Activated naive CD8-positive, alpha-beta T cell treated with anti-CD3 and anti-CD28 coated beads, Interleukin-2, amount 10 ng/mL, durations not matched to agents 7 days and 5 days (primary cell): ENCODE results near the gene TRPM2. TPM values are rescaled to one million over a fixed set of nuclear protein-coding genes. Genes with fewer than 3 reads are reported as not detected.
"Not testable (repeated sequence)": the region's sequence is repeated elsewhere in the genome, so short reads cannot be mapped to it uniquely, and the experiment has no call there.

Source experiments
- ATAC-seq: fragments of 150-1000 bp; cut with Tn5 transposase; one replicate; pipeline ENCODE4 v1.10.0; 2021; ENCODE audit warnings: low read depth, moderate library complexity
- POLR2A ChIA-PET: fragments of 350-600 bp; sonication (Branson Sonifier 250); formaldehyde crosslinking; loops from one replicate; lab custom pipeline; 2021; ENCODE audit warnings: antibody characterized with exemption; lab: Charles Lee
- DNase-seq: peaks from one replicate; pipeline ENCODE4 v3.0.0; 2021
- H3K27ac Mint-ChIP-seq: one replicate; pipeline ENCODE4 v1.8.0; 2022; ENCODE audit warnings: mild to moderate bottlenecking, mixed read lengths
- H3K27me3 Mint-ChIP-seq: one replicate; pipeline ENCODE4 v1.8.0; 2022; ENCODE audit warnings: mild to moderate bottlenecking, moderate library complexity, mixed read lengths
- H3K36me3 Mint-ChIP-seq: one replicate; pipeline ENCODE4 v1.8.0; 2021; ENCODE audit warnings: mild to moderate bottlenecking, mixed read lengths
- H3K4me1 Mint-ChIP-seq: one replicate; pipeline ENCODE4 v1.8.0; 2021; ENCODE audit warnings: mixed read lengths
- H3K4me3 Mint-ChIP-seq: one replicate; pipeline ENCODE4 v1.8.0; 2022; ENCODE audit warnings: mild to moderate bottlenecking, moderate library complexity, mixed read lengths
- H3K9me3 Mint-ChIP-seq: one replicate; pipeline ENCODE4 v1.8.0; 2021; ENCODE audit warnings: mixed read lengths
- total RNA-seq, 2 experiments: library from RNA; stranded (reverse); gene quantifications; one replicate each; pipeline ENCODE4 v1.2.3, GENCODE V29; 2021

Gene TRPM2
- total RNA-seq, 2 experiments from 2014 or later, result 29.6 to 31.1 TPM

- Mint-ChIP-seq H3K27ac (no peak overlapping the region), H3K4me1 (peaks cover 26% of the 10 kb centered on the region), H3K36me3 (peaks cover 60% of the 10 kb centered on the region), H3K27me3 (no peaks in the 10 kb centered on the region), H3K4me3 (no peak overlapping the region), H3K9me3 (peaks cover 15% of the 10 kb centered on the region)
- DNase-seq (no peak), ATAC-seq (no peak)
- POLR2A ChIA-PET, result no interaction called here
These were observed 6.0 kb downstream of the TRPM2 start for GRCh38 chr21:44359396-44359795.

GRCh38 chr21:44360159-44360558 is 6.7 kb downstream of the TRPM2 start:
- ATAC-seq, result no peak
- DNase-seq, result no peak
- Mint-ChIP-seq H3K36me3 (peaks cover 57% of the 10 kb centered on the region), H3K4me3 (no peak overlapping the region), H3K9me3 (peaks cover 15% of the 10 kb centered on the region), H3K4me1 (peaks cover 21% of the 10 kb centered on the region), H3K27ac (no peak overlapping the region), H3K27me3 (no peaks in the 10 kb centered on the region)
- POLR2A ChIA-PET, result interaction anchor here (1.5 kb wide), 1 partner anchor 12 kb away, joined by 5 read pairs; no protein-coding TSS in a partner anchor

GRCh38 chr21:44361903-44362302 is 8.5 kb downstream of the TRPM2 start:
- not testable (repeated sequence) for H3K27ac Mint-ChIP-seq, ATAC-seq, H3K27me3 Mint-ChIP-seq, H3K4me1 Mint-ChIP-seq, DNase-seq, H3K4me3 Mint-ChIP-seq
- POLR2A ChIA-PET, result interaction anchor here (0.7 to 0.9 kb wide), 2 partner anchors 8 to 68 kb away, joined by 3 to 8 read pairs; partner anchors contain the start of gene TRPM2
- Mint-ChIP-seq H3K36me3 (peaks cover 43% of the 10 kb centered on the region), H3K9me3 (peaks cover 15% of the 10 kb centered on the region)

GRCh38 chr21:44363278-44363677 is 9.9 kb downstream of the TRPM2 start:
- peaks cover 39% of the 10 kb centered on the region for H3K36me3 Mint-ChIP-seq
- ATAC-seq, result no peak
- POLR2A ChIA-PET, result interaction anchor here (1.4 kb wide), 1 partner anchor 92 kb away, joined by 4 read pairs; the partner anchor contains the start of gene LRRC3
- no peak overlapping the region for H3K27ac Mint-ChIP-seq
- peaks cover 6% of the 10 kb centered on the region for H3K4me1 Mint-ChIP-seq
- peaks cover 15% of the 10 kb centered on the region for H3K9me3 Mint-ChIP-seq
- no peak for DNase-seq
- no peaks in the 10 kb centered on the region for H3K27me3 Mint-ChIP-seq
- no peak overlapping the region for H3K4me3 Mint-ChIP-seq

GRCh38 chr21:44364151-44365053 is 11.0 kb downstream of the TRPM2 start:
- H3K36me3 Mint-ChIP-seq, result peaks cover 36% of the 10 kb centered on the region
- no peaks in the 10 kb centered on the region for H3K27me3 Mint-ChIP-seq
- H3K4me1 Mint-ChIP-seq, result peaks cover 4% of the 10 kb centered on the region
- no peak overlapping the region for H3K27ac Mint-ChIP-seq
- no peak overlapping the region for H3K4me3 Mint-ChIP-seq
- POLR2A ChIA-PET, result interaction anchor here (1.4 kb wide), 1 partner anchor 91 kb away, joined by 4 read pairs; the partner anchor contains the start of gene LRRC3
- ATAC-seq (no peak), DNase-seq (peak; percentile 26)
- H3K9me3 Mint-ChIP-seq, result peaks cover 11% of the 10 kb centered on the region

- ATAC-seq (no peak), DNase-seq (peak; percentile 20)
- peaks cover 11% of the 10 kb centered on the region for H3K9me3 Mint-ChIP-seq
- peaks cover 32% of the 10 kb centered on the region for H3K36me3 Mint-ChIP-seq
- POLR2A ChIA-PET, result interaction anchor here (1.2 kb wide), 1 partner anchor 12 kb away, joined by 5 read pairs; the partner anchor contains the start of gene TRPM2
- no peak overlapping the region for H3K4me3 Mint-ChIP-seq
- H3K4me1 Mint-ChIP-seq, result peaks cover 2% of the 10 kb centered on the region
- H3K27ac Mint-ChIP-seq, result no peak overlapping the region
- no peaks in the 10 kb centered on the region for H3K27me3 Mint-ChIP-seq
These were observed 12.0 kb downstream of the TRPM2 start for GRCh38 chr21:44365251-44365966.

- ATAC-seq, result no peak
These were observed 12.7 kb downstream of the TRPM2 start for GRCh38 chr21:44365967-44366585.

GRCh38 chr21:44366586-44367211 is 13.3 kb downstream of the TRPM2 start:
- Mint-ChIP-seq H3K27ac (no peak overlapping the region), H3K4me1 (peaks cover 2% of the 10 kb centered on the region), H3K9me3 (peaks cover 8% of the 10 kb centered on the region), H3K4me3 (no peak overlapping the region), H3K27me3 (no peaks in the 10 kb centered on the region), H3K36me3 (peaks cover 35% of the 10 kb centered on the region)
- peak; percentile 20 for DNase-seq
- POLR2A ChIA-PET, result interaction anchor here (1.2 kb wide), 1 partner anchor 13 kb away, joined by 5 read pairs; the partner anchor contains the start of gene TRPM2
- no peak for ATAC-seq

More at GRCh38 chr21:44365967-44366585, 12.7 kb downstream of the TRPM2 start:
- Mint-ChIP-seq H3K27ac (no peak overlapping the region), H3K4me1 (peaks cover 2% of the 10 kb centered on the region), H3K4me3 (no peak overlapping the region), H3K36me3 (peaks cover 33% of the 10 kb centered on the region), H3K27me3 (no peaks in the 10 kb centered on the region), H3K9me3 (peaks cover 9% of the 10 kb centered on the region)
- peak; percentile 17 for DNase-seq
- POLR2A ChIA-PET, result interaction anchor here (1.2 kb wide), 1 partner anchor 13 kb away, joined by 5 read pairs; the partner anchor contains the start of gene TRPM2

- peak; percentile 25 for DNase-seq
- no peak overlapping the region for H3K4me3 Mint-ChIP-seq
These were observed 15.5 kb downstream of the TRPM2 start for GRCh38 chr21:44368711-44369446.

GRCh38 chr21:44370027-44370735 is 16.8 kb downstream of the TRPM2 start:
- Mint-ChIP-seq H3K27ac (no peak overlapping the region), H3K4me3 (no peak overlapping the region), H3K27me3 (peaks cover 7% of the 10 kb centered on the region), H3K4me1 (peaks cover 20% of the 10 kb centered on the region), H3K36me3 (peaks cover 49% of the 10 kb centered on the region), H3K9me3 (peaks cover 5% of the 10 kb centered on the region)
- POLR2A ChIA-PET, result no interaction called here
- DNase-seq (peak; percentile 17), ATAC-seq (no peak)

More at GRCh38 chr21:44368711-44369446, 15.5 kb downstream of the TRPM2 start:
- peaks cover 45% of the 10 kb centered on the region for H3K36me3 Mint-ChIP-seq
- peaks cover 3% of the 10 kb centered on the region for H3K27me3 Mint-ChIP-seq
- peaks cover 11% of the 10 kb centered on the region for H3K4me1 Mint-ChIP-seq
- POLR2A ChIA-PET, result no interaction called here
- no peak for ATAC-seq
- no peak overlapping the region for H3K27ac Mint-ChIP-seq
- no peaks in the 10 kb centered on the region for H3K9me3 Mint-ChIP-seq

- Mint-ChIP-seq H3K27me3 (peaks cover 12% of the 10 kb centered on the region), H3K27ac (no peak overlapping the region), H3K4me1 (peaks cover 27% of the 10 kb centered on the region), H3K4me3 (no peak overlapping the region), H3K9me3 (peaks cover 12% of the 10 kb centered on the region), H3K36me3 (peaks cover 56% of the 10 kb centered on the region)
- ATAC-seq, result no peak
- DNase-seq, result peak; percentile 20
- POLR2A ChIA-PET, result no interaction called here
These were observed 17.5 kb downstream of the TRPM2 start for GRCh38 chr21:44370786-44371410.
